AG08396 (cell line): ENCODE results near the gene SLC25A51.
A peak's percentile ranks its signal among the peaks of the same experiment; 100 is the strongest.

ENCODE experiments used
- DNase-seq: peaks from one replicate; pipeline ENCODE4 v3.0.0; 2012; ENCODE audit warnings: low spot score, mixed read lengths

SLC25A51 gene

GRCh38 chr9:37937366-37937765 is 33.4 kb upstream of the SLC25A51 start:
- DNase-seq: no peak

- DNase-seq: peak; percentile 84
Observed at GRCh38 chr9:37936965-37937364, 33.0 kb upstream of the SLC25A51 start.

- DNase-seq: no peak
Observed at GRCh38 chr9:37936376-37936775, 32.4 kb upstream of the SLC25A51 start.

DNA sequence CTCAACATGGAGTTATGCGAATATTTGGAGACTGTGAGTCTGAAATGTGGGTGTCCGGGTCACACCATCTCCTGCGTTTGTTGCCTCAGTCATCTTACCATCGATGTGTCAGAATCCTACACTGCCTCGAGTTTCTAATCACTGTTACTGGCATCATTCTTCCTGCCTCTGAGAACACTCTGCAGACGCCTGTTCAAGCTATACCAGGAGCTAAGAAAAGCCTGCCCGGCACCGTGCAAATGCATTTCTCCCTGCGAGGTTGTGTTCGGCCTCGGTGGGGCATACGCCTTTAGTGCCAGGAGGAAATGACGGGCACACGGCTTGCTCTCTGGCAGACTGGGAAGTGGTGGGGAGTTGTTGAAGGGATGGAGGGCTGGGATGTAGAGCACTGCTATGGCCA is 31.2 kb upstream of the SLC25A51 start:
- no peak for DNase-seq

GRCh38 chr9:37931592-37931991 is 27.7 kb upstream of the SLC25A51 start:
- DNase-seq: no peak

DNA sequence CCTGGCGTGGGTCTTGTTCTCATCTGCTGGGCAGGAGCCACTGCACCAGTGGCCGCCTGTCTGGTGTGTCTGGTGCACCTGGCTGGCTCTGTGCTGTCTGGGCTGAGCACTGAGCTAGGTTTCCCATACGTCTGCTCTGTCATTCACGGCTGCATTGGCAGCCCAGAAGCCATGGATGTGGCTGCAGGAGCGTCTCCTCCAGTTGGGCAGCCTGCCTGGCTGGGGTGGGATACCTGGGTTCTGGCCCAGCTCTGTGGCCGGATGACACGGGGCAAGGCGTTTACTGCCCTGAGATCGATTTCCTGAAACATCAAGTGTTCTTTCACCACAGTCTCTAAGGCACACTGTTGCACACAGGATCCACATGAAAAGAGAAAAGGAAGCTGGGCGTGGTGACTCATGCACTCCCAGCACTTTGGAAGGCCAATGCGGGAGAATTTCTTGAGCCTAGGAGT is 25.5 kb upstream of the SLC25A51 start:
- DNase-seq: no peak

DNA sequence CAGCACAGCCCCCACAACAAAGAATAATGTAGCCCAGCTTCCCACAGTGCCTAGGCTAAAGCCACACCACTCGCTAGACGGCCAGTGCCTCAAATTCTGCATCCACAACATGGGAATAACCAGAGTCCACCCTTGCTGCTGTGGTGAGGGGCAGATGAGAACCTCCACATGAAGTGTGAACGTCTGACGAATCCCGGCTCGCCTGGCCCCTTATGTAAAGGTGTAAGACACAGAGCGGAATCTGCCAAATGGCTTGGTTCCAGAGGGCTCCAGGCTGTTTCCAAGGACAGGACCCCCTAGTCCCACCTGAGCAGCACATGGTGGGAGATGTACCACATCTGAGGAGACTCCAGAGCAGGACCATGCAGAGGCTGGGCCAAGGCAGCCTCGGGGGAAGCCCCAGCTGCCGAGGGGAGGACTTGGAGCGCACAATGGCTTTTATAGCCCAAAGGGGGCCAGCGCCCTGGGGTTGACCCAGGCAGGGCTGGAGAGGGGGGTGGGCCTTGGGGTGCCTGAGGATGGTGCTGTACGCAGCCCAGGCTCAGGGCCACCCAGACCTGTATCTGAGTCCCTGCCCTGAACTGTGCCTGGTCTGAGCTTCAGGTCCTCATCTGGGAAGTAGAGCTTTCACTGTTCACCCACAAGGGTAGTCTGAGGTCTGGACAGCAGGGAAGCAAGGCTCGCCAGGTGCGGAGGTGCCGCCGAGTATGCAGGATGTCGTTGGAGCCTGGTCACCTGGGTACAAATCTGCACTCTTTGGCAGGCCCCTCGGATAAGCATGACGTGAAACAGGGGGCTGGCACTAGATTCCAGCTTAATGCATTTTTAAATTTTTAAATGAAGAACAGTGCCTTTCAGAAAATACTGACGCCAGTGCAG is 24.9 kb upstream of the SLC25A51 start:
- no peak for DNase-seq

- DNase-seq: no peak
Observed at GRCh38 chr9:37927601-37928551, 23.9 kb upstream of the SLC25A51 start.

DNA sequence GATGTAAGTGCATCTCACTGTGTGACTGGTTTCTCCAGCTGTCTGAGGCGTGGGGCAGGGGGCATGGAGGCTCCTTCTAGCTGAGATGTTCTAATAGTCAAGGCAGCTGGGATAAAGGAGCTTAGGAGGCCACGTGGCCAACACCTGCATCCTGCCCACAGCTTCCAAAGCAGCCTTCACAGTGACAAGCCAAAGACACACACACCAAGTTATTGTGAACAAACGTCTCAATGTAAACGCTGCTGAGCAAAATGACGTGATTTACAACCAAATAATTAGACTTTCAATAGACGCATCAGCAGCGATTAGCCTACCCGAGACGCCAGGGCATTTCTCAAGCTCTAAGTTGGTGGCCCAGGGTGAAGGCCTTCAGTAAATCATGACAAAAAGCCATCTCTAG is 23.2 kb upstream of the SLC25A51 start:
- no peak for DNase-seq

- no peak for DNase-seq
Observed at GRCh38 chr9:37926737-37927118, 22.8 kb upstream of the SLC25A51 start.

- DNase-seq: no peak
Observed at GRCh38 chr9:37925786-37926736, 22.1 kb upstream of the SLC25A51 start.

- DNase-seq: no peak
Observed at GRCh38 chr9:37925006-37925405, 21.1 kb upstream of the SLC25A51 start.

DNA sequence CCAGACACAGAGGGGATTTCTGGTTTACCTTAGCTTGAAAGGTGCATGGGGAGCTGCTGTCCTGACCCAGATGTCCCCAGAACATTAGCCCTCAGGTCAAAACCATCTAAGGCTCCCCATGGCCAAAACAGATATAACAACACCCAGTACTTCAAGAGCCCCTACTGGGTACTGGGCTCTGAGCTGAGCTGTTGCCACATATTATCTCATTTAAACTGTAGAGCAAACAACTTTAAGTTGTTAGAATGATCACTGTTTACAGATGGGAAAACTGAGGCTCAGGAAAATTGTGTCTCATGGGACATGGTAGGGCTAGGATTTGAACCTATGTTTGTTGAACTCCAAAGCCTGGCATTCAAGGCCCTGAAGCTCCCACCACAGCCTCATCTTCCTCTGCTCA is 20.6 kb upstream of the SLC25A51 start:
- no peak for DNase-seq

DNA sequence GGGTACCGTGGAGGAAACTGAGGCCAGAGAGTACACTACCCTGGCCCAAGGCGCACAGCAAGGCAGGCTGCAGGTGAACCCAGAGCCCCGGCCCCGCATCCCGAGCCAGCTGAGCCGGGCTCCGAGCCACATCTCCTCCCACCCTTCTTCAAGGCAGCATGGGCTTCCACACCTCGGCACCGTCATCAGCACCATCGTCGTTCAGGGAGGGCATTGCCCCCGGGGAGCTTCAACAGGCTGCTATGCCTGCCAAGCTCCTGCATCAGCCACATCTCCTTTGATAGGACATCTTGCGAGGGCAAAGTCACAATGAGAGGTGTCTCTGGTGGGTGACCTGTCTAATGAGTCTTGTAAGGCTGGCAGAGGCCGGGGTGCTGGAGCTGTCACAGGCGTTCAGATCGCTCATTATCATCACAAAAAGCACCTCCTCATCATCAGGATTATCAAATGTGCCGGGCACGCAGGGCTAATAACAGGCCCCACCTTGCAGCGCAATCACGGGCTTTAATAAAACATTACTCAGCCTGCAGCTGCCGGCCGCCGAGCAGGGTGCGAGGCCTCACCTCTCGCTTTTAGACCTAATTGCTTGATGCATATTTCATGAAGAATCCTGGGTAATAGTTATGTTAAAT is 20.0 kb upstream of the SLC25A51 start:
- no peak for DNase-seq

GRCh38 chr9:37923118-37923795 is 19.3 kb upstream of the SLC25A51 start:
- DNase-seq: no peak

DNA sequence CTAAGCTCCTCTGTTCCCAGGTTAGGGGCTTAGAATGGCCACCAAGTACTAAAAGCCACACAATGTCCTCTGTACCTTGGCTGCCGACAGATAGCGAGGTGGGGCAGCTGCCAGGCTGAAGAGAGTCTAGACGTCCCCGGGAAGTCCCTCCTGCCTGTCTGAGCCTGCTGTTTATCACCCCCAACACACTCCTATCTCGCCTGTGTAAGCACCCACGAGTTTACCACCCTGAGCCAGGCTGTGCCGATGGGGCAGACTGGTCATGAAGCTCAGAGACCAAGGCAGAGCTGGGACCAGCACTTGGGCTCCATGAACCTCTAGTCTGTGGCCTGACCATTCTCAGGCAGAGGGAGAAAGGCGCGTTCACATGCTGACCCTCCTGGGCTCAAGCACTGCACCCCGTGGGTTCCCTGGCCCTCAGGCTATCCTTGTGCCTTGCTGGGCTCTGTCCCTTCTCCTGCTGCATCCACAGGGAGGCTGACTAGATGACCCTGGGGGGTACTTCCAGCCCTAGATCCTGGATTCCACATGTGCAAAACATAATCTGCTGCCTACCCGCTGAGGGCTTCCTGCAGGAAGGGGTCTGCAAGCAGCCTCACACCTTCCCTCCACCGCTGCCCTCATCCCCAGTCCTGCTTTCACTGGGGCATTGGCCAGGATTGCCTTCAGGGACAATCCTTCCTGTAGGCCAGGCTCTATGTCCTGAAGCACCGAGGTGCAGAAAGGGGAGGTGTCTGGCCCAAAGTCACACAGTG is 18.6 kb upstream of the SLC25A51 start:
- no peak for DNase-seq

DNA sequence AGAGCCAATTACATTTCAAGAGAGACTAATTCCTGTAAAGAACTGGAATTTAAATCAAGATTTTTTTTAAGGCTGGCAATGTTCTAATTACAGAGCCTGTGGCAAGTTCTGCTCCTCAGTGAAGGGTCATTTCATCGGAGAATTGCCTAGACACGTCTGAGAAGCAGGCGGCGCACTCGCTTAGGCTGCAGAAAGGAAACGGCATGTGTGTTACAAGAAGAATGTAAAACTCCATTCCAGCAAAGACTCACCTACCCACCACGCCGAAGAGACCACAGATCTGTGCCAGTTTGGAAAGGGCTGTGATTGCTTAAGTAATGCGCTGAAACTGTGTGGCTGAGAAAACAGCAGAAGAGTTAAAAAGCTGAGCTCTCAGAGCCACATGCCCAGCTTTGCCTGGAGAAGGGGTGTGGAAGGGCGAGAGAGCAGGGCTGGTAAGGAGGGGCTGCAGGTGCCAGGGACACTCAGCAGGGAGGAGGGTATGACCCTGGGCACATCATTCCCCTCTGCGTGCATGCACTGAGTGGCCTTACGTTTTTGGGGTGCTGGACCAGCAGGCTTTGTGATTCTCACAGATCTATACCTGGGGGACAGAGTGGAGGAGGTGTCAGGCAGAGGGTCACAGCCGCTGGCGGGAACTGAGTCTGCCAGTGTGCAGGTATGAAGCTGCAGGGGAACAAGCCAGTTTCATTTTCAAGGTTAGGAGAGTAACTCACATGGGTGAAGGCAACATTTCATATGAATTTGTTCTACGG is 17.8 kb upstream of the SLC25A51 start:
- no peak for DNase-seq

DNA sequence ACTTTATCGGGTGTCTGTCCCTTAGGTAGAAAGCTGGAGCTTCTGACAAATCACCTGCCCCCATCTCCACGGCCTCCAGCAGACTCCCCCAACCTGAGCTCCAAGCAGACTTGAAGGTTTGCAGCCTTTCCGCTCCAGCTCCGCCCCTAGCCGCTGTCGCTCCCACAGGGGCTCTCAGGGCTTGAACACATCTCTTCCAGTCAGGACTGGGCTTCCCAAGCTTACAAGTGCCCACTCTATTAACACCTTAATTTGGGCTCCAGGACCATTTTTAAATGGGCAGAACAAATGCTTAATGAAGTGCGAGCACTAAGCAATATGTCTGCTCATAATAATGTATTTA is 17.2 kb upstream of the SLC25A51 start:
- no peak for DNase-seq

DNA sequence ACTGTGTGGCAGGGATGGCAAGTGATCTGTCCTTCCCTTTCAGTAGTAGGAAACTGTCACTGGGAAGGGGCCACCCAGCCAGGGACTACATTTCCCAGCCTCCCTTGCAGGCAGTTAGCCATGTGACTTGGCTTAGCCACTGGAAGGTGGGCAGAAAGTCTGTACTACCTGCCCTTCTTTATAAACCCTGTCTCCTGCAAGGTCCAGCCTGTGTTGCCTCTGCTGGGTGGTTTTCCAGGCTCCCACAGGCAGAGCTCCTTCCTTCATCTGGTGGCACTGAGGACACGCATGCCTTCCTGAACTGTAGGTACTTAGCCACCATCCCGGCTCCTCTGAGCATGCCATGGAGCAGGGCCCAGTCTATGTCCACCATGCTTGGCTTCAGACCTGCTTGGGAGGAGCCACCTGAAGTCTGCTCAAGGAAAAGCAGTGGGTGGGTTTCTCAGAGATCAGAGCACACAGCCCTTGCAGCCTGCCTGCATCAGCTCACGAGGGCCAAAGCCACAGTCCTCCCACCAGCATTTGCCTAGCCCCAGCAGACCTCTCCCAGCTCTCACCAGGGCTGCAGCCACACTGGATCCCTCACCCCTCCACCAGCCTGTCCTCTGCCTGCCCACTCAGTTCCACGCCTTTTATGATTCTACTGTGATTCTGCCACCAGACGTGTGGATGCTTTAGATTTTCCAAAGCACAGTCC is 16.7 kb upstream of the SLC25A51 start:
- no peak for DNase-seq
